ENCODE results near the gene CBX4. TPM values are rescaled to one million over a fixed set of nuclear protein-coding genes. Genes with fewer than 3 reads are reported as not detected.
A peak's percentile ranks its signal among the peaks of the same experiment; 100 is the strongest.

The CBX4 gene
- total RNA-seq, 1 experiment from 2014 or later = 53.5 TPM

GRCh38 chr17:79833110-79833450, 6.2 kb downstream of the CBX4 start:
- H3K4me3 ChIP-seq (ENCODE audit: low read length) = peak overlapping the region; percentile 44; the same call in 1 of the 2 replicates
- no peak overlapping the region for H3K9ac ChIP-seq (ENCODE audit: low read length)

GRCh38 chr17:79832218-79833109, 6.8 kb downstream of the CBX4 start:
- BruUV-seq (replicated peaks) = no TSS peak
- Histone ChIP-seq H3K27ac (ENCODE audit: low read length) (no peak overlapping the region), H3K27me3 (ENCODE audit: low read length) (no peaks in the 10 kb centered on the region), H2AFZ (ENCODE audit: low read length) (no peak overlapping the region), H3K9me3 (ENCODE audit: low read length) (no peaks in the 10 kb centered on the region), H3K4me2 (ENCODE audit: low read length) (peak overlapping the region; percentile 63), H3K4me3 (ENCODE audit: low read length) (peak overlapping the region; percentile 44; the same call in 1 of the 2 replicates), H3K9ac (ENCODE audit: low read length) (no peak overlapping the region), H3F3A (ENCODE audit: low read length, unreplicated experiment) (no peaks in the 10 kb centered on the region), H3K36me3 (ENCODE audit: low read depth, low read length) (peaks cover 14% of the 10 kb centered on the region; the same call in 1 of the 2 replicates), H4K20me1 (ENCODE audit: low read length) (peaks cover 28% of the 10 kb centered on the region), H3K79me2 (ENCODE audit: low read length) (peaks cover 22% of the 10 kb centered on the region), H3K4me1 (ENCODE audit: insufficient read depth, low read length) (peaks cover 27% of the 10 kb centered on the region), H3K9me2 (replicated peaks; ENCODE audit: low read length) (no peaks in the 10 kb centered on the region)
- POLR2A ChIA-PET (ENCODE audit: unreplicated experiment) = interaction anchor here (0.6 kb wide), 1 partner anchor 21 kb away, joined by 13 read pairs; no protein-coding TSS in a partner anchor
- peak; percentile 7 for ATAC-seq
- DNase-seq = no peak
- intact Hi-C loops (cut with micrococcal nuclease) = loop anchor here (10.0 kb wide), 1 partner anchor 88 kb away; no protein-coding TSS in a partner anchor
- TF ChIP-seq EZH2 (IDR thresholded peaks at IDR 0.05; ENCODE audit: low read length, unreplicated experiment) = no peak
- no peak for TF ChIP-seq EZH2phosphoT487 (IDR thresholded peaks at IDR 0.05; ENCODE audit: borderline replicate concordance, low read length)
- TF ChIP-seq, protein P1, sequence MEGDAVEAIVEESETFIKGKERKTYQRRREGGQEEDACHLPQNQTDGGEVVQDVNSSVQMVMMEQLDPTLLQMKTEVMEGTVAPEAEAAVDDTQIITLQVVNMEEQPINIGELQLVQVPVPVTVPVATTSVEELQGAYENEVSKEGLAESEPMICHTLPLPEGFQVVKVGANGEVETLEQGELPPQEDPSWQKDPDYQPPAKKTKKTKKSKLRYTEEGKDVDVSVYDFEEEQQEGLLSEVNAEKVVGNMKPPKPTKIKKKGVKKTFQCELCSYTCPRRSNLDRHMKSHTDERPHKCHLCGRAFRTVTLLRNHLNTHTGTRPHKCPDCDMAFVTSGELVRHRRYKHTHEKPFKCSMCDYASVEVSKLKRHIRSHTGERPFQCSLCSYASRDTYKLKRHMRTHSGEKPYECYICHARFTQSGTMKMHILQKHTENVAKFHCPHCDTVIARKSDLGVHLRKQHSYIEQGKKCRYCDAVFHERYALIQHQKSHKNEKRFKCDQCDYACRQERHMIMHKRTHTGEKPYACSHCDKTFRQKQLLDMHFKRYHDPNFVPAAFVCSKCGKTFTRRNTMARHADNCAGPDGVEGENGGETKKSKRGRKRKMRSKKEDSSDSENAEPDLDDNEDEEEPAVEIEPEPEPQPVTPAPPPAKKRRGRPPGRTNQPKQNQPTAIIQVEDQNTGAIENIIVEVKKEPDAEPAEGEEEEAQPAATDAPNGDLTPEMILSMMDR (conservative IDR thresholded peaks at IDR 0.05; ENCODE audit: low read depth, low read length) = no peak
- CTCF ChIA-PET = interaction anchor here (0.6 to 1.0 kb wide), 5 partner anchors 24 to 175 kb away, joined by 3 to 12 read pairs (median 3); no protein-coding TSS in a partner anchor

More at GRCh38 chr17:79833110-79833450, 6.2 kb downstream of the CBX4 start:
- Histone ChIP-seq H3K79me2 (ENCODE audit: low read length) (peaks cover 29% of the 10 kb centered on the region), H2AFZ (ENCODE audit: low read length) (no peak overlapping the region), H4K20me1 (ENCODE audit: low read length) (peaks cover 35% of the 10 kb centered on the region), H3K36me3 (ENCODE audit: low read depth, low read length) (peaks cover 14% of the 10 kb centered on the region; the same call in 1 of the 2 replicates), H3K27ac (ENCODE audit: low read length) (no peak overlapping the region), H3K4me1 (ENCODE audit: insufficient read depth, low read length) (peaks cover 31% of the 10 kb centered on the region), H3K9me2 (replicated peaks; ENCODE audit: low read length) (no peaks in the 10 kb centered on the region), H3K9me3 (ENCODE audit: low read length) (no peaks in the 10 kb centered on the region), H3K4me2 (ENCODE audit: low read length) (peak overlapping the region; percentile 63), H3K27me3 (ENCODE audit: low read length) (no peaks in the 10 kb centered on the region), H3F3A (ENCODE audit: low read length, unreplicated experiment) (no peaks in the 10 kb centered on the region)
- TF ChIP-seq EZH2 (IDR thresholded peaks at IDR 0.05; ENCODE audit: low read length, unreplicated experiment) = no peak
- TF ChIP-seq, protein P1 (conservative IDR thresholded peaks at IDR 0.05; ENCODE audit: low read depth, low read length) = no peak
- no peak for TF ChIP-seq EZH2phosphoT487 (IDR thresholded peaks at IDR 0.05; ENCODE audit: borderline replicate concordance, low read length)
- ATAC-seq (no peak), DNase-seq (no peak)
- CTCF ChIA-PET = interaction anchor here (0.5 to 1.0 kb wide), 5 partner anchors 25 to 174 kb away, joined by 3 to 12 read pairs (median 4); partner anchors contain the start of gene CBX8
- intact Hi-C loops (cut with micrococcal nuclease) = loop anchor here (10.0 kb wide), 1 partner anchor 88 kb away; no protein-coding TSS in a partner anchor
- POLR2A ChIA-PET (ENCODE audit: unreplicated experiment) = interaction anchor here (0.6 kb wide), 1 partner anchor 22 kb away, joined by 13 read pairs; no protein-coding TSS in a partner anchor
- no TSS peak for BruUV-seq (replicated peaks)

Measured in PC-3 (cell line).